Ishikawa (cell line): Measurements from ENCODE around the gene FAM20B.

ENCODE experiments used
- EP300 ChIP-seq: IDR thresholded peaks from 2 replicates; pipeline ENCODE4 v1.6.1; 2012; ENCODE audit warnings: borderline replicate concordance
- REST ChIP-seq: IDR thresholded peaks from 2 replicates; pipeline ENCODE4 v1.6.1; 2012; ENCODE audit warnings: low read depth, mild to moderate bottlenecking

- no peak for TF ChIP-seq EP300
- TF ChIP-seq REST, result no peak
Observed at GRCh38 chr1:179042700-179043099, 17.0 kb downstream of the FAM20B start.
